HepG2 (cell line): Measurements from ENCODE around the gene FAM219A. TPM values are rescaled to one million over a fixed set of nuclear protein-coding genes. Genes with fewer than 3 reads are reported as not detected.
A peak's percentile ranks its signal among the peaks of the same experiment; 100 is the strongest.

Source experiments
- ATAC-seq: fragments of 200-7000 bp; cut with Tn5 transposase; 3 replicates; pipeline ENCODE4 v1.9.1; 2020; ENCODE audit warnings: mild to moderate bottlenecking, moderate library complexity
- BruUV-seq: library from RNA; stranded (reverse); fragments of 400-500 nt; replicated peaks from 2 replicates; lab custom pipeline; 2021; lab: Mats Ljungman, UMichigan
- CTCF ChIA-PET: fragments of 300-600 bp; formaldehyde crosslinking; extraction: SDS; loops from one replicate; lab custom pipeline; 2021; ENCODE audit warnings: low total read pairs, inconsistent platforms, low intra/inter-chr PET ratio; lab: Yijun Ruan, JAX
- POLR2A ChIA-PET: fragments of 350-600 bp; sonication (Branson Sonifier 250); formaldehyde crosslinking; loops from one replicate; lab custom pipeline; 2020; ENCODE audit warnings: antibody characterized with exemption, inconsistent platforms; lab: Yijun Ruan, JAX
- DNase-seq: peaks from one replicate; pipeline ENCODE4 v3.0.0-alpha.2; 2015; ENCODE audit warnings: low spot score
- FAIRE-seq: peaks from 3 replicates; lab custom pipeline; 2011; peaks lifted over from hg19 to GRCh38; lab: Jason Lieb, UNC
- H2AFZ ChIP-seq: one replicate; pipeline ENCODE4 v1.6.1; 2011; ENCODE audit warnings: low read length, inconsistent platforms
- H3K27ac ChIP-seq: fragments of 300-600 bp; 3 replicates; pipeline ENCODE4 v1.8.0; 2011; ENCODE audit warnings: mixed run types, mild to moderate bottlenecking, mixed read lengths, low read length, inconsistent platforms; ENCODE audit not compliant: insufficient read depth; ENCODE audit errors: extremely low read length
- H3K27me3 ChIP-seq, 2 experiments: fragments of 200-600 bp in 1 of 2; 2 replicates in 1 of 2; 3 replicates in 1 of 2; pipeline versions ENCODE4 v1.6.0 to v1.8.0; 2011; ENCODE audit warnings: low read length in 2 of 2, mild to moderate bottlenecking in 2 of 2, moderate library complexity in 2 of 2, inconsistent platforms in 1 of 2; ENCODE audit not compliant: insufficient read depth in 2 of 2, control insufficient read depth in 1 of 2
- H3K36me3 ChIP-seq, 2 experiments: fragments of 200-600 bp in 1 of 2; replicated peaks in 1 of 2; 2 replicates in 1 of 2; 3 replicates in 1 of 2; pipeline versions ENCODE4 v1.5.1 to v1.8.0; 2011; ENCODE audit warnings: low read length in 2 of 2, inconsistent platforms in 1 of 2; ENCODE audit not compliant: insufficient read depth in 2 of 2, control insufficient read depth in 1 of 2
- H3K4me1 ChIP-seq: 2 replicates; pipeline ENCODE4 v1.5.1; 2012; ENCODE audit warnings: low read length, inconsistent platforms; ENCODE audit not compliant: insufficient read depth
- H3K4me2 ChIP-seq: 2 replicates; pipeline ENCODE4 v1.6.0; 2011; ENCODE audit warnings: low read depth, low read length, inconsistent platforms
- H3K4me3 ChIP-seq, 3 experiments: fragments of 200-600 bp in 1 of 3; sonication (generic), shearing (Covaris generic) in 1 of 3; replicated peaks in 1 of 3; 2 replicates each; pipeline ENCODE4 v1.5.1; 2011 to 2016; ENCODE audit warnings: low read length in 3 of 3, inconsistent platforms in 2 of 3, low read depth in 2 of 3, mild to moderate bottlenecking in 2 of 3, control low read depth in 1 of 3, mixed read lengths in 1 of 3; ENCODE audit not compliant: insufficient read depth in 1 of 3
- H3K79me2 ChIP-seq: one replicate; pipeline ENCODE4 v1.6.1; 2011; ENCODE audit warnings: low read length, inconsistent platforms; ENCODE audit not compliant: insufficient read depth
- H3K9ac ChIP-seq: 2 replicates; pipeline ENCODE4 v1.6.0; 2011; ENCODE audit warnings: mild to moderate bottlenecking, low read depth, low read length, inconsistent platforms; ENCODE audit not compliant: insufficient read depth
- H3K9me3 ChIP-seq: 2 replicates; pipeline ENCODE4 v1.5.1; 2012; ENCODE audit warnings: mild to moderate bottlenecking, low read length
- H4K20me1 ChIP-seq: 2 replicates; pipeline ENCODE4 v1.6.0; 2011; ENCODE audit warnings: inconsistent platforms, mild to moderate bottlenecking, low read length, moderate library complexity; ENCODE audit not compliant: insufficient read depth
- CTCF ChIP-seq: sonication (generic); formaldehyde crosslinking; IDR thresholded peaks from 2 replicates; pipeline ENCODE4 v1.5.0; 2020; ENCODE audit warnings: mild to moderate bottlenecking, missing genetic modification reagents, moderate library complexity
- ELF3 ChIP-seq: IDR thresholded peaks from 2 replicates; pipeline ENCODE4 v1.6.1; 2016; ENCODE audit warnings: missing genetic modification reagents, missing compliant biosample characterization
- KAT8 ChIP-seq: IDR thresholded peaks from 2 replicates; pipeline ENCODE4 v1.6.1; 2016; ENCODE audit warnings: missing genetic modification reagents, missing compliant biosample characterization
- MLX ChIP-seq: IDR thresholded peaks from 2 replicates; pipeline ENCODE4 v1.6.1; 2016
- MXI1 ChIP-seq: IDR thresholded peaks from 3 replicates; pipeline ENCODE4 v1.6.1; 2012; ENCODE audit warnings: low read depth, low read length, inconsistent platforms, borderline replicate concordance
- NR2F6 ChIP-seq, 2 experiments: IDR thresholded peaks; 2 replicates each; pipeline ENCODE4 v1.6.1; 2016; ENCODE audit warnings: antibody characterized with exemption in 1 of 2, mild to moderate bottlenecking in 1 of 2
- PAX8 ChIP-seq: sonication (generic); formaldehyde crosslinking; IDR thresholded peaks from 2 replicates; pipeline ENCODE4 v1.8.0; 2022; ENCODE audit warnings: mild to moderate bottlenecking, missing genetic modification reagents, borderline replicate concordance
- PHF21A ChIP-seq: sonication (generic); formaldehyde crosslinking; IDR thresholded peaks from 2 replicates; pipeline ENCODE4 v1.5.0; 2020; ENCODE audit warnings: mild to moderate bottlenecking, missing genetic modification reagents
- PTBP1 ChIP-seq: fragments of 200-400 bp; formaldehyde crosslinking; IDR thresholded peaks from 2 replicates; pipeline ENCODE4 v1.6.1; 2018; ENCODE audit warnings: low read length, low read depth; ENCODE audit not compliant: poor library complexity, severe bottlenecking
- RAD21 ChIP-seq: fragments of 450-650 bp; formaldehyde crosslinking; IDR thresholded peaks from 2 replicates; pipeline ENCODE4 v1.5.0; 2020; ENCODE audit warnings: mild to moderate bottlenecking
- SMC3 ChIP-seq: IDR thresholded peaks from 2 replicates; pipeline ENCODE4 v1.6.1; 2011; ENCODE audit warnings: low read length, improper control_type of control experiment
- STAG1 ChIP-seq: sonication (generic); formaldehyde crosslinking; IDR thresholded peaks from 2 replicates; pipeline ENCODE4 v1.4.0; 2020; ENCODE audit warnings: missing genetic modification reagents
- XRCC5 ChIP-seq: fragments of 200-400 bp; formaldehyde crosslinking; optimal IDR thresholded peaks from 2 replicates; pipeline ENCODE3; 2017; ENCODE audit warnings: mild to moderate bottlenecking, low read length
- ZNF570 ChIP-seq: sonication (generic); formaldehyde crosslinking; IDR thresholded peaks from 2 replicates; pipeline ENCODE4 v1.4.0; 2020; ENCODE audit warnings: mild to moderate bottlenecking, missing genetic modification reagents, borderline replicate concordance
- in situ Hi-C: cut with HindIII; loops from 2 replicates; pipeline ENCODE4 v1.10.0; 2017; ENCODE audit warnings: low pct_unique_long_range_greater_than_20kb; ENCODE audit not compliant: extremely low pct_ligation_motif_present
- intact Hi-C: fragments of 100-400 bp; cut with micrococcal nuclease; formaldehyde crosslinking; loops from one replicate; pipeline ENCODE4 v1.10.0; 2022; ENCODE audit not compliant: unreplicated experiment
- polyA plus RNA-seq, 8 experiments: library from polyadenylated mRNA; depleted of rRNA in 3 of 8; stranded (reverse) in 7 of 8; unstranded in 1 of 8; fragments of >200 nt; fragmentation: Illumina TruSeq in 4 of 8; extraction: Trizol in 4 of 8; gene quantifications; 2 replicates each; pipeline versions ENCODE4 v1.2.1 to v1.2.3, GENCODE V29; 2011 to 2016; ENCODE audit warnings: low read depth in 4 of 8, missing spikeins in 1 of 8, mixed read lengths in 1 of 8; ENCODE audit not compliant: insufficient read depth in 1 of 8
- total RNA-seq, 5 experiments: library from RNA; depleted of rRNA; stranded (reverse); fragments of >200 nt; fragmentation: Illumina TruSeq; extraction: Trizol; gene quantifications; 2 replicates each; pipeline ENCODE4 v1.2.3, GENCODE V29; 2016; ENCODE audit warnings: low read depth in 1 of 5
- TF ChIP-seq, protein P1 (sequence below): sonication (generic); IDR thresholded peaks from 2 replicates; pipeline ENCODE4 v1.6.1; 2016; ENCODE audit warnings: low read depth, borderline replicate concordance

The FAM219A gene
- total and polyA plus RNA-seq, 2 of the 13 experiments (the other 11 are each of a cell fraction or from before 2014, with no cell fraction given): 3.9 to 6.4 TPM

- TF ChIP-seq, protein P1, sequence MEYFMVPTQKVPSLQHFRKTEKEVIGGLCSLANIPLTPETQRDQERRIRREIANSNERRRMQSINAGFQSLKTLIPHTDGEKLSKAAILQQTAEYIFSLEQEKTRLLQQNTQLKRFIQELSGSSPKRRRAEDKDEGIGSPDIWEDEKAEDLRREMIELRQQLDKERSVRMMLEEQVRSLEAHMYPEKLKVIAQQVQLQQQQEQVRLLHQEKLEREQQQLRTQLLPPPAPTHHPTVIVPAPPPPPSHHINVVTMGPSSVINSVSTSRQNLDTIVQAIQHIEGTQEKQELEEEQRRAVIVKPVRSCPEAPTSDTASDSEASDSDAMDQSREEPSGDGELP: no peak
- TF ChIP-seq MLX (CRISPR knock-in tag): no peak
- no peak for TF ChIP-seq PAX8 (CRISPR knock-in tag)
These were observed 52.7 kb downstream of the FAM219A start (continued) for GRCh38 chr9:34405719-34406118.

- peak; percentile 73 for TF ChIP-seq SMC3
- TF ChIP-seq ELF3 (CRISPR knock-in tag): 0 out of 2 replicates have a peak, but pooled peaks have one; percentile 33
- no peak for TF ChIP-seq ZNF570 (CRISPR knock-in tag)
- TF ChIP-seq PHF21A (CRISPR knock-in tag): 0 out of 2 replicates have a peak, but pooled peaks have one; percentile 28
- TF ChIP-seq PTBP1: no peak
- TF ChIP-seq MXI1: 0 out of 3 replicates have a peak, but pooled peaks have one; percentile 31
- TF ChIP-seq KAT8 (CRISPR knock-in tag): 0 out of 2 replicates have a peak, but pooled peaks have one; percentile 14
- peak; percentile 68 for TF ChIP-seq XRCC5
- TF ChIP-seq RAD21 (CRISPR knock-in tag): peak; percentile 47
- TF ChIP-seq, protein P1: peak; percentile 74; the same call in 1 of the 2 replicates
- TF ChIP-seq NR2F6 (IDR thresholded peaks at IDR 0.05): no peak
- no peak for TF ChIP-seq NR2F6 (CRISPR knock-in tag; IDR thresholded peaks at IDR 0.05)
- peak; percentile 87 for TF ChIP-seq CTCF
- peak; percentile 81 for TF ChIP-seq STAG1
- TF ChIP-seq, all 625 proteins: peak for 10
- in situ Hi-C loops: no loop called here
- Histone ChIP-seq H3K4me3 (no peak overlapping the region), H3K4me1 (no peaks in the 10 kb centered on the region), H3K9me3 (no peaks in the 10 kb centered on the region), H3K36me3 (no peaks in the 10 kb centered on the region; a peak in 1 of 5 replicates), H3K9ac (no peak overlapping the region), H2AFZ (no peak overlapping the region), H3K4me2 (no peak overlapping the region), H3K79me2 (no peaks in the 10 kb centered on the region), H4K20me1 (no peaks in the 10 kb centered on the region), H3K27ac (no peak overlapping the region), H3K27me3 (no peaks in the 10 kb centered on the region)
- CTCF ChIA-PET: interaction anchor here (1.1 to 2.5 kb wide), 6 partner anchors 71 to 200 kb away, joined by 3 to 10 read pairs (median 6); no protein-coding TSS in a partner anchor
- intact Hi-C loops: no loop called here
- ATAC-seq (peak; percentile 81), DNase-seq (peak; percentile 50), FAIRE-seq (peak; percentile 95)
- POLR2A ChIA-PET: interaction anchor here (0.7 to 1.1 kb wide), 3 partner anchors 23 to 188 kb away, joined by 3 to 5 read pairs (median 3); no protein-coding TSS in a partner anchor
- BruUV-seq: no TSS peak
These were observed 54.6 kb downstream of the FAM219A start for GRCh38 chr9:34403554-34404380.
